IMR-90 (cell line): ENCODE results near the gene PHACTR3. TPM values are rescaled to one million over a fixed set of nuclear protein-coding genes. Genes with fewer than 3 reads are reported as not detected.

ENCODE experiments used
- ATAC-seq: fragments of 200-7000 bp; cut with Tn5 transposase; 2 replicates; pipeline ENCODE4 v1.9.1; 2020; ENCODE audit warnings: low read depth, mild to moderate bottlenecking, moderate library complexity
- BruUV-seq: library from RNA; stranded (reverse); fragments of 400-500 nt; replicated peaks from 2 replicates; lab custom pipeline; 2021; lab: Mats Ljungman, UMichigan
- CTCF ChIA-PET: fragments of 300-600 bp; formaldehyde crosslinking; extraction: SDS; loops from one replicate; lab custom pipeline; 2021; ENCODE audit warnings: antibody characterized with exemption; lab: Yijun Ruan, JAX
- POLR2A ChIA-PET: fragments of 300-600 bp; sonication (Branson Sonifier 250); formaldehyde crosslinking; loops from one replicate; lab custom pipeline; 2022; ENCODE audit warnings: antibody characterized with exemption; ENCODE audit not compliant: unreplicated experiment; lab: Charles Lee
- DNase-seq: peaks from one replicate; pipeline ENCODE4 v3.0.0; 2013
- H2AFZ ChIP-seq: replicated peaks from 2 replicates; pipeline ENCODE3; 2013; ENCODE audit warnings: low read length, mild to moderate bottlenecking; ENCODE audit not compliant: poor library complexity
- H2AK5ac ChIP-seq: 2 replicates; pipeline ENCODE4 v1.6.1; 2013; ENCODE audit warnings: low read depth, low read length, inconsistent platforms
- H2AK9ac ChIP-seq: replicated peaks from 2 replicates; pipeline ENCODE3; 2013; ENCODE audit warnings: mild to moderate bottlenecking, low read depth, low read length, moderate library complexity; ENCODE audit not compliant: poor library complexity
- H2BK120ac ChIP-seq: 2 replicates; pipeline ENCODE4 v1.6.1; 2013; ENCODE audit warnings: low read depth, low read length, inconsistent platforms
- H2BK15ac ChIP-seq: 3 replicates; pipeline ENCODE4 v1.6.1; 2013; ENCODE audit warnings: low read depth, low read length, inconsistent platforms
- H2BK20ac ChIP-seq: 2 replicates; pipeline ENCODE4 v1.6.1; 2013; ENCODE audit warnings: low read depth, mild to moderate bottlenecking, inconsistent platforms, low read length, moderate library complexity
- H2BK5ac ChIP-seq: 2 replicates; pipeline ENCODE4 v1.6.1; 2013; ENCODE audit warnings: mild to moderate bottlenecking, low read depth, low read length, inconsistent platforms; ENCODE audit not compliant: poor library complexity, severe bottlenecking
- H3K14ac ChIP-seq: replicated peaks from 2 replicates; pipeline ENCODE4 v1.6.1; 2013; ENCODE audit warnings: low read depth, low read length, inconsistent platforms
- H3K18ac ChIP-seq: 2 replicates; pipeline ENCODE4 v1.6.1; 2013; ENCODE audit warnings: low read depth, low read length, control low read depth
- H3K23ac ChIP-seq: 2 replicates; pipeline ENCODE4 v1.6.1; 2013; ENCODE audit warnings: low read depth, low read length, inconsistent platforms
- H3K27ac ChIP-seq: 2 replicates; pipeline ENCODE4 v1.5.1; 2013; ENCODE audit warnings: mild to moderate bottlenecking, control low read depth, low read length; ENCODE audit not compliant: insufficient read depth
- H3K27me3 ChIP-seq: 2 replicates; pipeline ENCODE4 v1.6.1; 2013; ENCODE audit warnings: low read length; ENCODE audit not compliant: control insufficient read depth, insufficient read depth
- H3K36me3 ChIP-seq: 2 replicates; pipeline ENCODE4 v1.6.1; 2013; ENCODE audit warnings: low read length, mixed read lengths; ENCODE audit not compliant: control insufficient read depth, insufficient read depth
- H3K4ac ChIP-seq: 2 replicates; pipeline ENCODE4 v1.6.1; 2013; ENCODE audit warnings: low read depth, low read length, inconsistent platforms
- H3K4me1 ChIP-seq: 2 replicates; pipeline ENCODE4 v1.6.1; 2013; ENCODE audit warnings: low read length, mixed read lengths; ENCODE audit not compliant: control insufficient read depth, insufficient read depth
- H3K4me2 ChIP-seq: 2 replicates; pipeline ENCODE4 v1.6.1; 2013; ENCODE audit warnings: low read depth, mild to moderate bottlenecking, control low read depth, low read length, moderate library complexity
- H3K4me3 ChIP-seq: 2 replicates; pipeline ENCODE4 v1.5.1; 2013; ENCODE audit warnings: low read depth, mild to moderate bottlenecking, control low read depth, low read length, moderate library complexity; ENCODE audit not compliant: insufficient read depth
- H3K56ac ChIP-seq: 2 replicates; pipeline ENCODE4 v1.6.1; 2013; ENCODE audit warnings: low read length, inconsistent platforms; ENCODE audit not compliant: insufficient read depth; ENCODE audit errors: extremely low read depth
- H3K79me1 ChIP-seq, 2 experiments: 2 replicates each; pipeline ENCODE4 v1.6.1; 2013; ENCODE audit warnings: low read length in 2 of 2, inconsistent platforms in 1 of 2, low read depth in 1 of 2
- H3K9ac ChIP-seq: 2 replicates; pipeline ENCODE4 v1.6.1; 2013; ENCODE audit warnings: low read depth, low read length, control low read depth
- H3K9me1 ChIP-seq: 2 replicates; pipeline ENCODE4 v1.6.1; 2013; ENCODE audit warnings: low read length, inconsistent platforms; ENCODE audit not compliant: insufficient read depth
- H3K9me3 ChIP-seq: 2 replicates; pipeline ENCODE4 v1.6.1; 2013; ENCODE audit warnings: low read length; ENCODE audit not compliant: control insufficient read depth, insufficient read depth
- H4K20me1 ChIP-seq: 2 replicates; pipeline ENCODE4 v1.6.1; 2013; ENCODE audit warnings: low read length, inconsistent platforms; ENCODE audit not compliant: insufficient read depth
- H4K5ac ChIP-seq: 2 replicates; pipeline ENCODE4 v1.6.1; 2013; ENCODE audit warnings: mild to moderate bottlenecking, low read depth, low read length, control low read depth
- H4K8ac ChIP-seq, 2 experiments: 2 replicates each; pipeline ENCODE4 v1.6.1; 2013; ENCODE audit warnings: low read depth in 2 of 2, low read length in 2 of 2, control low read depth in 1 of 2, inconsistent platforms in 1 of 2
- H4K91ac ChIP-seq: 2 replicates; pipeline ENCODE4 v1.6.1; 2013; ENCODE audit warnings: low read depth, low read length, inconsistent platforms; ENCODE audit not compliant: insufficient read depth
- CEBPB ChIP-seq: IDR thresholded peaks from 2 replicates; pipeline ENCODE4 v1.6.1; 2012; ENCODE audit warnings: low read depth, low read length, improper control_type of control experiment
- CHD1 ChIP-seq: IDR thresholded peaks from 2 replicates; pipeline ENCODE4 v1.6.1; 2012; ENCODE audit warnings: low read depth, low read length, improper control_type of control experiment
- CTCF ChIP-seq: conservative IDR thresholded peaks from 2 replicates; pipeline ENCODE4 v1.5.1; 2012; ENCODE audit warnings: mild to moderate bottlenecking, low read depth, low read length, improper control_type of control experiment
- ELK1 ChIP-seq: fragments of 150-350 bp; IDR thresholded peaks from 2 replicates; pipeline ENCODE4 v1.6.1; 2016; ENCODE audit warnings: low read depth, mild to moderate bottlenecking, low read length, moderate library complexity, borderline replicate concordance
- FOS ChIP-seq: fragments of 150-350 bp; IDR thresholded peaks from 2 replicates; pipeline ENCODE4 v1.6.1; 2016; ENCODE audit warnings: low read depth, low read length
- MAFK ChIP-seq: IDR thresholded peaks from 2 replicates; pipeline ENCODE4 v1.6.1; 2012; ENCODE audit warnings: low read depth, low read length, improper control_type of control experiment
- MAZ ChIP-seq: IDR thresholded peaks from 2 replicates; pipeline ENCODE4 v1.6.1; 2012; ENCODE audit warnings: low read depth, mild to moderate bottlenecking, low read length, improper control_type of control experiment, moderate library complexity, borderline replicate concordance
- NFE2L2 ChIP-seq: fragments of 150-350 bp; IDR thresholded peaks from 2 replicates; pipeline ENCODE4 v1.6.1; 2016; ENCODE audit warnings: low read depth, mild to moderate bottlenecking, low read length
- POLR2A ChIP-seq: IDR thresholded peaks from 2 replicates; pipeline ENCODE4 v1.6.1; 2012; ENCODE audit warnings: mild to moderate bottlenecking, low read depth, low read length
- RAD21 ChIP-seq: IDR thresholded peaks from 2 replicates; pipeline ENCODE4 v1.6.1; 2012; ENCODE audit warnings: low read length, improper control_type of control experiment
- WGBS, 2 experiments: methylation state at CpG; one replicate each; pipeline versions ENCODE4 v1.1.5 to v1.1.7; 2013; ENCODE audit warnings: missing lambda C conversion rate in 2 of 2; ENCODE audit not compliant: insufficient read length in 1 of 2; ENCODE audit errors: extremely low coverage in 2 of 2; 5-methylcytosine and 5-hydroxymethylcytosine counted together
- dilution Hi-C: fragments of 300-500 bp; cut with HindIII; formaldehyde crosslinking; loops from one replicate; pipeline ENCODE4 v1.14.3; 2018; ENCODE audit warnings: low sequenced_read_pairs; ENCODE audit not compliant: unreplicated experiment
- in situ Hi-C: fragments of 300-500 bp; cut with MboI; formaldehyde crosslinking; loops from 3 replicates; pipeline ENCODE4 v1.14.3; 2019; ENCODE audit warnings: low sequenced_read_pairs, inconsistent platforms, mixed read lengths
- intact Hi-C: fragments of 100-400 bp; cut with micrococcal nuclease; formaldehyde crosslinking; loops from 2 replicates; pipeline ENCODE4 v1.10.0; 2022
- polyA plus RNA-seq, 3 experiments: library from polyadenylated mRNA; depleted of rRNA; stranded (reverse); fragments of >200 nt; gene quantifications; 2 replicates each; pipeline ENCODE4 v1.2.3, GENCODE V29; 2012; ENCODE audit warnings: low replicate concordance in 1 of 3
- total RNA-seq: library from RNA; depleted of rRNA; stranded (reverse); fragments of >200 nt; gene quantifications from 2 replicates; pipeline ENCODE4 v1.2.3, GENCODE V29; 2012

The PHACTR3 gene
- total and polyA plus RNA-seq, 2 of the 4 experiments (the other 2 are of a cell fraction): not detected

- Histone ChIP-seq H4K91ac (no peak overlapping the region), H2BK20ac (no peak overlapping the region), H2BK5ac (no peak overlapping the region), H3K56ac (no peak overlapping the region), H2BK15ac (no peak overlapping the region), H2AK5ac (no peak overlapping the region), H3K36me3 (no peaks in the 10 kb centered on the region), H4K8ac (no peak overlapping the region), H3K27me3 (no peaks in the 10 kb centered on the region), H2AK9ac (no peak overlapping the region), H3K27ac (no peak overlapping the region), H2AFZ (no peak overlapping the region), H3K4me3 (no peak overlapping the region), H3K18ac (no peak overlapping the region), H2BK120ac (no peak overlapping the region), H3K79me1 (no peaks in the 10 kb centered on the region), H4K5ac (no peak overlapping the region), H4K20me1 (no peaks in the 10 kb centered on the region), H3K9me3 (peaks cover 5% of the 10 kb centered on the region), H3K14ac (no peak overlapping the region), H3K4me2 (no peak overlapping the region), H3K4ac (no peak overlapping the region), H3K23ac (no peak overlapping the region), H3K9me1 (no peaks in the 10 kb centered on the region), H3K4me1 (no peaks in the 10 kb centered on the region), H3K9ac (no peak overlapping the region)
- in situ Hi-C loops: no loop called here
- CTCF ChIA-PET: no interaction called here
- 70% methylated on average over 4 of the region's 7 CpGs; no CpG with 5 or more reads in 1 of the 2 experiments for WGBS, 2 experiments
- DNase-seq (no peak), ATAC-seq (no peak)
- no TSS peak for BruUV-seq
- intact Hi-C loops: no loop called here
- POLR2A ChIA-PET: no interaction called here
- dilution Hi-C loops: no loop called here
- no peak for TF ChIP-seq CEBPB
- TF ChIP-seq RAD21: no peak
- no peak for TF ChIP-seq MAFK
- no peak for TF ChIP-seq MAZ
- TF ChIP-seq CTCF: no peak
- TF ChIP-seq POLR2A: no peak
- no peak for TF ChIP-seq NFE2L2
- no peak for TF ChIP-seq CHD1
- TF ChIP-seq FOS: no peak
- no peak for TF ChIP-seq ELK1
These were observed 10.4 kb downstream of the PHACTR3 start for GRCh38 chr20:59614714-59615113.
